Globus pallidus (tissue), 1 donor: ENCODE results near the gene GNAZ.

ENCODE experiments used
- DNase-seq: peaks from one replicate; pipeline ENCODE4 v3.0.0-alpha.2; 2015; ENCODE audit warnings: low spot score

Gene GNAZ

DNA sequence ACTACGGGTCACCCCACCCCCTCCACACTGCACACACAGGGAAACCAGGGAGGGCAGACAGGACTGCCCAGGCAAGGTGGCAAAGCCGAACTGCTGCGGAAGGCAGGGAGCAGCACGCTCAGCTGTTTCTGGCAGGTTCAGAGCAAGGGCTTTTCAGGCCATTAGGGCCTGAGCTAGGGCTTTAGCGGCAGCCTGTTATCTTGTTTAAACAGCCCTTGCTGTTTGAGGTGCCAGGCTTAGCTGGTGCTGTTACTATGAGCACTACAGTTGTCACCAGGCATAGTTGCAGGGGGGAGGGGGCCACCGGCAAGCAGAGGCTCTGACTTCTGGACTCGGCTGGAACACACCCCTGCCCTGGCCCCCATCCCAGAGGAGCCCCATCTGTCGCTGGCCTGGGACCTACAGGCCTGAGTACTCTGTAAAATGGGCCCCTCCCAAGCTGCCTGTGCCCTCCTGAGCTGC, 36.6 kb downstream of the GNAZ start:
- no peak for DNase-seq

DNA sequence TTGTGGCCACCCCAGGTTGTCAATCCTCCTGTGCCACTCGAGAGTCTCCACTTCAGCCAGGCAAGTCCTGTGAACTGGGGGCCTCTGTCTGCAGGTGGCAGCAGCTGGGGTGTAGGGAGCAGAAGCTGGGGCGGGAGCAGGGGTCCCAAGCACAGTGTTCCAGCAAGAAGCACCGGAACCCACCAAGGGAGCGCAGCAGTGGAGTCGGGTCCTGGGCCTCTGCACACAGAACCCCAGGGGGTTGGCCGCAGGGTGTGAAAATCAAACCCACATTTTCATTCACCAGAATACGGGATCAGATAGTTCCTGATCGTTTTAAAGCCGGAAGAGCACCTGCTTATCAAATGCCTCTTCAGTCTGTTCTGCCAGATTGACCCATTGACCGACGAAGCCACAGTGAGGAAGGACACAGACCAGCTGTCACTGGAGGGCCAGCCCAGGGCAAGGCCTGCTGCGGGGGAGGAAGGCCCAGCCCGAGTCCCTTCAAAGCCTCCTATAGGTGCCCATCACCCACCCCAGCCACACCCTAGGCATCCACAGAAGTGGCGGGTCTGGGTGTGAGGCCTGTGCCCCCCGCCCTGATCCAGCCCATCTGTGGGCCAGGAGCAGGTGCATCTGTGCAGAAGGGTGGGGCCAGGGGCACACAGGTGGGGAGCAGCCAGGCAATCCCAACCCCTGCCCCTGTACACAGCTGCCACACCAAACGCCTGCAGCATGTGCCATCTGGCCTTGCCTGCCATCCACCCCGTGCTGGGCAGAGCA, 37.3 kb downstream of the GNAZ start:
- DNase-seq: no peak

DNA sequence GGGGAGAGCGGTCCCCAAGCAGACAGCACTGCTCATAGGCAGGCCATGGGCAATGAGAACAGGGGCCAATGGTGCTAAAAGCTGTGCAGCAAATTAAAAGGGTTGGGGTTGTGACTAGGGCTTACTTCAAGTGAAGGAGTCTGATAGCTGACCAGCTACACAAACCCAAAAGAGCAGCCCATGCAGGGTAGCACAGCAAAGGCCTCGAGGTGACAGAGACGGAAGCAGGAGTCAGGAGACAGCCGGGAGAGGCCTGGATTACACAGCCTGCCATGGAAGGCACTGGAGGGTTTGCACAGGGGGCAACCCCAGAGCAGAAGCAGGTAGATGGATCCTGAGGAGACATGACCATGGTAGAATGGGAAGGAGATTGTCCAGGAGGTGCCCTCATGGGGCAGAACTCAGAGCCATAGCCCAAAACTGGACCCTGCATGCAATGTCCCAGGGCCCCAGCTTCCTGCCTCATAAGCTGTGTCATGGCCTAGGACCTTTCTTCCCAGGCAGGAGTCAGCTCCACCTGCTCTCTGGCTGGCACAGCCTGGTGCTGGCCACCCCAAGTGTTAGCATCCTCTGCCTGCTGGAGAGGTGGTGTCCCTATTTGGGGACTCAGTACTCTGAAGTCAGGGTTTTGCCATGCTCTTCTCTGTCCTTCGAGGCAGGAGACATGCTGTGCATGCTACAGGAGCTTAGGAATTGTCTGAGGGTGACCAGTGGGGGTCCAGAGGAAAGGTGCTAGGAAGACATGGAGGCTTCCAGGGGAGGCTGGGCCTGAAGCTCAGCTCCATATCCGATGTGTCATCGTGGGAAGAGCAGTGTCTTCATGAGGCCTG, 38.1 kb downstream of the GNAZ start:
- DNase-seq: no peak

DNA sequence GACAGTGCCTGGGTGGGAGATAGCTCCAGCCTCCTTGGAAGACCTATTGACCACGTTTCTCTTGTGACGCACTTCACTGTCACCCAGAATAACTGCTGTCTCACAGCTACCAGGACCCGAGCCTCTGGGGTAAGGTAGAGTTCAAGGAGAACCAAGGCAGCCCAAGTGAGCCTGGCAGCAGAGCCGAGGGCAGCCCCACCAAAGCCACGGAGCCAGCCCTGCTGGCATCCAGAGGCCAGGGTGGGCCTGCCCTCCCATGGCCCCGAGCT, 38.7 kb downstream of the GNAZ start:
- DNase-seq: no peak

DNA sequence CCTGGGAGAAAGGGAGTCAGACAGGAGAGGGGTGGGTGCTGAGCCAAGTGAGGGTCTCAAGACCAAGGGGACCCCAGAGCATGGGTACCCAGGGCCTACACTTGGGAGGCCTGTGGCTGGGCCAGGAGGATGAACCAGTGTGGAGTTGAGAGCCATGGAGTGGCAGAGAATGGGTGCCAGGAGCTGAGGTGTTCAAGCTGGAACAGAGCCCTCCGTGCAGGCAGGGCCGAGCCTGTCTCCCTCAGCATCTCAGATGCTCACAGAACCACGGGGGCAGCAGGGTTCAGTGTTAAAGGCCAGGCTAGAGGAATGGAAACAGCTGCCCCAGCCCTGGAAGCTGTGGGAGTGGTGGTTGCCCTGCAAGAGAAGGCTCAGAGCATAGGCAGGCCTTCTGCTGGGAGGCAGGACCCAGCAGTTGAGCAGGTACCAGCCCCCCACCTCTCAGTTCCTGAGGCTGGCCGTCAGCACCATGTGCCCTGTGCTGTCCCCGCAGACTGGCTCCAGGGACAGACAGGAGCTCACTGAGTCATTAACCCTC, 39.2 kb downstream of the GNAZ start:
- DNase-seq: no peak

DNA sequence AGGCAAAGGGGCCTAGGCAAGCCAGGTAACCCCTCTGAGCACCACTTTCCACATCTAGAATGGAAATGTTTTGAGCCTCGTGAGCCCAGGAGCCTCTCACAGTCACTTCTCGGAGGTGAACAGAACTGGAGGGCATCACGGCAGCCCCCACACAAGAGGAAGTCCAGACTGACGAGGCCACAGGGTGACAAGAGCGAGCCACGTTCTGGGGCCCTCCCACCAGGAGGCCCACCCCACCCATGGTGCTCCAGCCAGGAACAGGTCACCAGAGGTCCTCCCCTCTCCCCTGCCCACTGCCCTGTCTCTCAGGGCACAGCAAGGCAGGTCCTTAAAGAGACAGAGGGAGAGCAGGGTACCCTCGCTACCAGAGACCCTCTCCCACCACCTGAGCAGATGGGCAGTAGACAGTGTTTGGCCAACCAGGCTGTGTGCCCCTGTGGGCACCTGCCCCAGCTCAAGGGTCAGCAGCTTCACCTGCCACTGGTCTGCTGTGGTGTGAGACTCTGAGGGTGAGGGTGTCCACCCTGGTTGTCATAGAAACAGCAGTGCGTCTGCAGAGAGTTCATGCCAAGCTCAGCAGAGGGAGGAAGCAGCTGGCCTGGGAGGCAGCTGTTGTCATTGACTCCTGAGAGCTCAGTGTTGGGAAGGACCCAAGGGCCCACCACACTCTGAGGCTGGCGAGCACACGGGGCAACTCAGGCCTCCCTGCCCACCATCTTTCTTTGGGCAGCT, 40.0 kb downstream of the GNAZ start:
- DNase-seq: no peak

DNA sequence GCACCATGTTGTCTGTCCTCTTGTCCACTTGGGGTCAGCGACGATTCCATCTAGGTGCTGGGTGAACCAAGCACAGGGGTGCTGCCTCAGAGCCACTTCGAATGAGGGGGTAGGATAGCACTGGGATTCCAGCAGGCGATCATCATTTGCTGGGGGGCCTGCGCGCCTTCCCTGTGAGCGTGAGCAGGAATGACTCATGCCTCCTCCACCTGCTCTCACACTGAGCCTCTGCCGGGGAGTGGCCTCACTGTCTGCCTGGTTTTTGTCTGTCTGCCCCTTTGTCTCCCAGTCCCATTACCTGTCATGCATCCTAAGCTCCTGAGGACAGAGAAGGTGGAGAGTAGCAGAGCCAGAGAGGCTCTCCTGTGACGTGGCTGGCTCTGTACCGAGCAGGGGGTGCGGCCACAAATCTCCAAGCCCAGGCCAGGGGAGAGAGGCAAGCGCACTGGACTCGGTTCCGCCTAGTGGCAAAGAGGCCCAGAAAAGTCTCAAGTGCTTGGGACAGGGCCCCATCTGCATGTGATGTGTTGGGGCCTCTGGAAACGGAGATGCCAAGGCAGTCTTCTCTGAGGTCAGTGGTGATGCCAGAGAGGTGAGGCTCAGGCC, 40.7 kb downstream of the GNAZ start:
- DNase-seq: no peak

DNA sequence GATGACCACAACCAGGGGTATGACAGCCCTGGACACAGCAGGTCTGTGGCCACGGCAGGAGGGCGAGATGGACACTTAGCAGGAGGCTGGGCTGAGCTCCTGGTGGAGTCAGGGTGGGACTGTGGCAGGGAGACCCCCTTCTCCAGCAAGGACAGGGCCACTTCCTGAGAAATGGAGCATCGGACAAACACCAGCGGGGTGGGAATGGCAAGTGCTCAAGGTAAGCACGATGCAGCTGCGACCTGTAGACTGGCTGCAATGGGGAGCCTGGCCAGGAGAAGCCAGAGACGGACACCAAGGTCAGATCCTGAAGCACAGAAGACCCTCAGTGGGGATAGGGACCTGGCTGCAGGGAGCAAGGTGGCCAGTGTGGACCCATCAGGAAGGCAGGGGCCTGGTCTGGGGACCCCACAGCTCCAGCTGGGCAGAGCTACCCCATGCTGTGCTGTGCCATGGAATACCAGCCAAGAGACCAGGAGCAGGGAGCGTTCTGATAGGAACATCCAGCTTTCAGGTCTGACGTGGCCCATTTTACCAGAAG, 42.2 kb downstream of the GNAZ start:
- no peak for DNase-seq

DNA sequence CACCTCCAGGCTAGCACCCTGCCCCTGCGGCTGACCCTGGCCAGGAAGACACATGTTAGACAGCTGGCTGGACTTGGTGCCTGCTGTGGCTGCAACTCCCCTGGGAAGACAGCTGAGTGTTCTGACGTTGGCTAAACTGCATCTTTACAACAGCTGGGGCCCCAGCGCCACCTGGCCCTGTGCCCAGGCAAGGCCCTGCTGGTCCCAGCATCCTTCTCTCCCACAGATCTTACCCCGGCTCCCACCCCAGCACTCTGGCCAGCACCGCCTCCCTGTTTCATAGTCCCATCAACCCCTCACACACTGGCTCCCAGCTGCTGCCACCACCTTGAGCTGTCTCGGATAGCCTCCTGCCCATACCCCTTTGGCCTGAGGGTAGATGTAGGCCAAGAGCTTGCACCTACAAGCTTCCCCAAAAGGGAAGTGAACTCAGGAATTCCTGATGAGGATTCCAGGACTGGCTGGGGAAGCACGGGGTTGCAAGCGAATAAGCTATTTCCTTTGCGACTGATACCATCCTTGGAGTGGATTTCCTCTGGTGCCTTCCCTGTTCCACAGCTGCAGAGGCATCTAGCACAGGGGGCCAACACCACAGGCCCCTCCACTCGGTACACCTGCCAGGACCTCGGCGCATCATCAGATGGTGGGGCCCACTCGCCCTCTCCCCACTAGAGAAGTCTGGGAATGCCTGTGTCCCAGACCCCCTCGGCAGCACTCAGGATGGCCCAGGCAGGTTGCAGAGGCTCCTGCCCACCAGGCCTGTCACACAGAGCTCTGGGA, 42.9 kb downstream of the GNAZ start:
- peak; percentile 91 for DNase-seq

DNA sequence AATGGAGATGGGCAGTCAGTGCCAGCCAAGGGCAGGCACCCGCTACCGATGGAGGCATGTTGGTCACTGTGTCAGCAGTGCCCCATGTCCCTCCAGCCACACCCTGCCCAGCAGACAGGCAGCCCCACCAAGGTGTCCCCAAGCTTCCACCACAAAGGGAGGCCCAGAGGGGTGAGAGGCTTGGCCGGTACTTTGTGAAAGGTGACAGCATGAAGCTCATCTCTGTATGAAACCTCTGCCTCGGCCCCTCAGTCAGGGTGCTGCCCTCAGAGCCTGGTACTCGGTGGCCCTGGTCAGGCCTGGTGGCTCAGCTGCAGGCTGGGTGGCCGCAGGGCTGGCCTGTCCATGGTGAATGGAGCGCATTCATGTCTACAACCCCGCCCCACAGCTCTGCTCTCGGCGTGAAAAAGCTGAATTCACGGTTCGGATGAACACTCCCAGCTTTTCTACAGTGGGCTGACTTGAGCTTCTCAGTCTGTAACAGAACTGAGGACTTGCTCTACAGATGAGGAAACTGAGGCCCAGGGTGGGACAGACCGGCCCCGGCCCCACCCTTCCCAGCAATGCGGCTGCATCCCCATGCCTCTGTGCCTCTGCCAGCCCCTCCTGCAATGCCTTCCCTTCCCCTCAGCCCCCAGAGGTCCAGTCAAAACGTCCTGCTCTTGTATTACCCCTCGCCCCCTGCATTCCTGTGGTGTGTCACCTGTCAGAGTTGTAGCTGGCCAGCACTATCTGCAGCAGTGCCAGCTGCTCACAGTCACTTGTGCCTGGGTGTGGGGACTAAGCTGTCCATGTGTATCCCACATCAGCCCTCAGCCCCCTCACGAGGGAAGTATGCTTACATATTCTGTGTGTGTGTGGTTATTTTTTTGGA, 43.8 kb downstream of the GNAZ start:
- DNase-seq: peak; percentile 97

DNA sequence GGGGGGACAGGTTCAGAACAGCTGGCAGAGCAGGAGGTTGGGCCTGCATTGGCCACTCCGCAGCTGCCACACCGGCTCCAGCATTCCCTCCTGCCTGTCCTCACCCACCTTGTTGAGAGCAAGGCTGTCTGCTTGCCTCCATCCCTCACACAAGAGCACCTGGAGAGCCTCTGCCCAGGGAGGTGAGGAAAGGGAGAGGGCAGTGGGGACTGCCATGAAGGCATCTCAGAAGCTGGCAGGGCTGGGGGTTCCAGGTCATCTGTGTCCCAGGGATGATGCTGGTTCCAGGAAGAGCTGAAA, 44.4 kb downstream of the GNAZ start:
- no peak for DNase-seq

DNA sequence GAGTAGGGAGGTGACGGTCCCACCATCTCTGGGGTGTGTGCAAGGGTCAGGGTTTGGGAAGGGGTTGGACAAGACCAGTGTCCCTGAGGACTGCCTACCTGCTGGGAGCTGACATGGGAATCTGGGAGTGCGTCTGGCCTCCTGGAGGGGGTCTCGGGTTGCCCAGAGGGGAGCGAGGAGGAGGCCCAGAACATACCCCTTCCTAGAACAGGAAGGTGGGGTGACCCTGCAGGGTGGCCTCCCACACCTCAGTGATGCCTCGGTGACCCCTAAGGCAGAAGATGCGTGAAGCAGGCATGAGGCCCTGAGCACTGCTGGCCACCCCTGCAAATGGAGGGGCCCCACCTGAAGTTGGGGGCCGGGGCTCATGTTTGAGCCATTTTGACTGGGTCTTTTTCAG, 45.0 kb downstream of the GNAZ start:
- no peak for DNase-seq

DNA sequence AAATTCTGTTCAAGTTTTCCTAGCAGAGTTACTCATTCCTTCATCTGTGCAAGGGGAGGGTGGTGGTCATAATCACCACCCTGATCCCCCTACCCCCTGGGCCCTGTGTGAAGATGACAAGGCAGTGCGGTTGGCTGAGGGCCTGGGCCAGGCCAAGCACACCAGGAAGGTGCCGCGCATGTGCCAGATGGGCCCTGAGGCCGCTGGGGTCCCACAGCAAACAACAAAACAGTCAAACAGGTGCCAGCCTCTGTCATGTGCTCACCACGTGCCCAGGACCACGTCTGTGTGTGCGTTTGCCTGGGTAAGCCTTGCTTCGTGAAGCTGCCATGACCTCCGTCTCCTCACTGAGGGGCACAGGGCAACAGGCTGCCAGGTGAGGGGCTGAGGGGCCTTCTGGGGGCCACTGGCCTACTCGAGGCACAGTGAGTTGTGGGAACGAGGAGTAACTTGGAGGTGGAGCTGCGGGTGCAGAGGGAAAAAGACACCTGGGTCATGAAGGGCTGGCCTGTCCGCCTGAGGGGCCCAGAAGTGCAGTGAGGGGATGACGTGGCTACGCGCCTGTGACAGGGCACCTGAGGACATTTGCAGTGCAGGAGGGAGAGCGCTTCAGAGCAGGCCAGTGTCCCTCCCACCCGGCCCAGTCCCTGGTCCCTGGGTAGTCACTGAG, 45.6 kb downstream of the GNAZ start:
- DNase-seq: no peak

DNA sequence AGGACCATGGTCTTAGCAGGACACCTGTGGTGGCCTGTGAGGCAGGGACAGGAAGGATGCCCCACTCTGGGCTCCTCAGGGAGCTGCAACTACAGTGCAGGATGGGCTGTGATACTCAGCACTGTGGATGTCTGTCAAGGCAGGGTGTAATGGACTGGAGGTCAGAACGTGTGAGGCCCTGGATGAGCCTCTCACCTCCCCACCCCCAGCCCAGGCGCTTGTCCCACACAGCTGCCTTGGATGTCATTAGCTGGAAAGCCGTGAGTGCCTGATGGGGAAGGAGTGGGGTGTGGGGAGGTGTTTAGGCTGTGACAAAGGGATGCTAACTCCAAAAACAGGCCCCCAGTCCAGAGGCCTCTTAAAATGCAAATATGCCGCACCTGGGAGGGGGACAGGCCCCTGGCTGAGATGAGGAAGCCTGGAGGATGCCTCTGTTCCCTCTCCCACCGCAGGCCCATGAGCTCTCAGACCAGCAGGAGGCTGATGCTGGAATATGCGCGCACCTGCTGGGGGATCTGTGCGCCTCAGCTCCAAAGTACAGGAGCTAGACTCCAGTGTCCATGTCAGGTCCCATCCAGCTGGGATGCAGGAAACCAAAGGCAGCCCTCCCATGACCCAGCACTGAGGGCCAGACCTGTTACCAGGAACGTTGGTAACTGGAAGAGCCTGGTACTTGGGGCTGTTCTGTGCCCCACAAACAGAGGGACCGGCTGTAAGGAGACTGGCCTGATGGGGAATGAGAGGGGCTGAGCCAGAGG, 46.4 kb downstream of the GNAZ start:
- DNase-seq: no peak

DNA sequence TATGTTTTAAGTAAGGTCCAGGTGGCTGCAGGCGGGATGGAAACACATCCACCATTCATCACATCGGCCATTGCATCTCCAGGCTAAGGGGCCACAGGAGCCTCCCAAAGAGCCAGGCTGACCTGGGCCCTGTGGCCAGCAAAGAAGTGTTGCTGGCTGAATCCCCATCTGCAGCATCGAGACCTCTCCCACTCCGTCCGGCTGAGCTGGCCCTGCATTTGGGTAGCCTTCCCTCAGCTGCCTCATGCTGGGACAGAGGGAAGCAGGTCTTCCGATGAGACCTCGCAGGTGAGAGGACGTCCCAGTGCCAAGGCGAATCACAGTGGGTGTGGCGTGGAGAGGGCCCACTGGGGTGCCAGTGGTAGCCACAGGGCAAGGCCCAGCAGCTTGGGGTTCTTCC, 47.0 kb downstream of the GNAZ start:
- no peak for DNase-seq

DNA sequence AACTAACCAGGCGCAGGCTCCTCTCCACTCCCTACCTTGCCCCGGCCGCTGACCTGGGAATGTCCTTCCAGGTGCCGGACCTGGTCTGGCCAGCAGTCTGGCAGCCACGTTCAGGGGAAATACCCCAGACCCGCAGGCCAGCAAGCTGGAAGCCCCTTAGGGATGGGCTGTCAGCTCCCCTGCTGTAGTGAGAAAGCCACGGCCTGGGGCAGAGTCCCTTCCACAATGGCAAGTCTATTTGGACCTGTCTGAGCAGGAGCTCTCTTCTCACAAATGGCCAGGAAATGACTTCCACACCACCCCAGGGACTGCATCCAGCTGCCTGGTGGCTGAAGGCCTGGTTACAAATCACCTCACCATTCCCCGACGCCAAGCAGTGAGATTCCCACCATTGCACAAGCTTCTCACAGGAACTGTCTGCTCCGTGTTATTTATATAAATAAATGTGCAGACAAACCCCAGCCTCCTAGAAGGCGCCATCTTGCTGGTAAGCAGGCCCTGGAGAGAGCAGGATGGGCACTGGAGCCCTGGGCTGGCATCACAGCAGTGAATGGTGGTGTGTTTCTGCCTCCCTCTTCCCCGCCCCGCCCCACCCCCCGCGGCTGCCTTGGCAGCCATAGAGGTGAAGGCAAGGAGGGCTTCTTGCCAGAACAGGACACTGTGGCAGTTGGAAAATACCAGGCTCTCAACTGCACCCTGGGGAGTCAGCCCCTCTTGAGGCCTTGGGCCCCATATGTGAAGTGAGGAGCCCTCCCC, 47.8 kb downstream of the GNAZ start:
- DNase-seq: no peak

DNA sequence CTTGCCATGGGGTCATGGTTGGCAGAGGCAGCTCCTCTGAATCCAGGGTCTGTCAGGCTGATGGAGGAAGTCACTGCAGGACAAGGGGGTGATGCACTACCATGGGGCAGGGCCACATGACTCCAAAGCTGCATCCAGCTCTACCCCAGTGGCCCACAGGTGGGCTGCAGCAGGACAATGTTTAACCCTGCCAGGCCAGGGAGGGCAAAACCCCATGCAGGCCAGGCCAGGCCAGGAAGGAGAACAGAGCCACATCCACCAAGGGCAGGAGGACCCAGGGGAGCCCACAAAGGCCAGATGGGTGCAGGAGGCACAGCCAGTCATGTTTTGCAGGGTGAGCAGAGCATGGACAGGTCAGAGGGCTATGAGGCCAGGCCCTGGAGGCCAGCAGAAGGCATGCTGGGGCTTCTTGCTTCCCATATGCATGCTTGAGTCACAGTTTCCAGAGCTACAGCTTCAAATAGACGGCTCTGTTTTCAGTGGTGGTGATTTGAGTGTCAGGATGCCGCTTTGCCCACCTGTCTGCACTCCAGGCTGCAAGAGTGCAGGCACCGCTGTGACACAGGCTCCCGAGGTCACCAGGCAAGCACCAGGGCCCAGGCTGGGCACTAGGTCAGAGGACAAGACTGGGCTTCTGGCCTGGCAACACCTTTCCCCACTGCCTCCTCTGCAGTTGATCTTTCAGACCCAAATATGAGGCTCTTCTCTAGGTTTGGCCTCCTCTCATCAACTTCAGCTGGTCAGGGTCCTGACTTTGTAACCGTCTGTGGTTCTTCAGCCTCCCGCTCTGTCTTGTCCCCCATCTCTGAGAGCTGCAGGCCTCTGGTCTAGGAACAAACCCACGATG, 48.6 kb downstream of the GNAZ start:
- DNase-seq: no peak
